ENCODE results near the gene SEMA5A. TPM values are rescaled to one million over a fixed set of nuclear protein-coding genes. Genes with fewer than 3 reads are reported as not detected.

The SEMA5A gene
- total RNA-seq, 6 experiments from 2014 or later: 3.1 to 12.6 (median 5.7) TPM

DNA sequence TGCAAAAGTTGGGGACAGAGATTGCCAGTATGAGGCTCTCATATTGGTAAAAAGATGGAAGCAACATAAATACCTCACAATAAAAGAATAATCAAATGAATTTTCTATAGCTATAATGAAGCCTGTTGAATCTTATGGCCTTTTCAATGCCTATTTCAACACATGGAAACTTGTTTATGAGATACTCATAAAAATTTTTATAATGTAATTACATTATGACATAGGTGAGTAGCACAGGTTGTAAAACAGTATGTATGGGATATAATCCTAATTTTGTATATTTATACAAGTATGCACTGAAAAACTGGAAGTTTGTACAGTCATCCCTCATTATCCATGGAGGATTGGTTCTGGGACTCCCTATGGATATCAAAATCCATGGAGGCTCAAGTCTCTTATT, 21.2 kb upstream of the SEMA5A start:
- Histone ChIP-seq H3K4me3 (no peak overlapping the region), H3K27ac (no peak overlapping the region), H3K4me1 (no peaks in the 10 kb centered on the region), H3K27me3 (no peaks in the 10 kb centered on the region), H3K36me3 (no peaks in the 10 kb centered on the region), H3K9me3 (no peaks in the 10 kb centered on the region)
- DNase-seq (no peak), ATAC-seq (no peak)
- intact Hi-C loops (cut with DNase I): no loop called here
- TF ChIP-seq, protein P1, sequence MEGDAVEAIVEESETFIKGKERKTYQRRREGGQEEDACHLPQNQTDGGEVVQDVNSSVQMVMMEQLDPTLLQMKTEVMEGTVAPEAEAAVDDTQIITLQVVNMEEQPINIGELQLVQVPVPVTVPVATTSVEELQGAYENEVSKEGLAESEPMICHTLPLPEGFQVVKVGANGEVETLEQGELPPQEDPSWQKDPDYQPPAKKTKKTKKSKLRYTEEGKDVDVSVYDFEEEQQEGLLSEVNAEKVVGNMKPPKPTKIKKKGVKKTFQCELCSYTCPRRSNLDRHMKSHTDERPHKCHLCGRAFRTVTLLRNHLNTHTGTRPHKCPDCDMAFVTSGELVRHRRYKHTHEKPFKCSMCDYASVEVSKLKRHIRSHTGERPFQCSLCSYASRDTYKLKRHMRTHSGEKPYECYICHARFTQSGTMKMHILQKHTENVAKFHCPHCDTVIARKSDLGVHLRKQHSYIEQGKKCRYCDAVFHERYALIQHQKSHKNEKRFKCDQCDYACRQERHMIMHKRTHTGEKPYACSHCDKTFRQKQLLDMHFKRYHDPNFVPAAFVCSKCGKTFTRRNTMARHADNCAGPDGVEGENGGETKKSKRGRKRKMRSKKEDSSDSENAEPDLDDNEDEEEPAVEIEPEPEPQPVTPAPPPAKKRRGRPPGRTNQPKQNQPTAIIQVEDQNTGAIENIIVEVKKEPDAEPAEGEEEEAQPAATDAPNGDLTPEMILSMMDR (IDR thresholded peaks at IDR 0.05): no peak
- no peak for TF ChIP-seq POLR2A (IDR thresholded peaks at IDR 0.05)

DNA sequence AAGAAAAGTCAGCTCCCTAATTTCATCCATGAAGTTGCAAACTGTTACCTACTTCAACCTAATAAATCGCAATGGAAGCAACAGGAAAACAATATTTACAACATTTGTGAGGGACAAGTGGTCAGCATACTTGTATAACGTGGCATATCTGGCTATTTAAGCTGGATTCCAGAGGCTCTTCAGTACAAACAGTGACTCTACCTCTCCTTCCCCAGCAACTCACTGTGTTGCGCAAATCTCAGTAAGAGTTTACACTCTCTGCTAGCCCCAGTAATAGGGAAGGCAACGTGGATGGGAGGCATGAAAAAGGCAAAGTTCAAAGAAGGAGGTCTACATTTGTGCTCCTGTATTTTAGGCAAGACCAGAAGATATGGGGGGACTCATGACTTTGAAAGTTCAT, 18.9 kb upstream of the SEMA5A start:
- WGBS (ENCODE audit: insufficient coverage, low coverage, low lambda C conversion rate, missing lambda C conversion rate): 64% methylated on average over 4 of the region's 4 CpGs
- intact Hi-C loops (cut with DNase I): no loop called here
- Histone ChIP-seq H3K9me3 (no peaks in the 10 kb centered on the region), H3K4me3 (no peak overlapping the region), H3K27ac (no peak overlapping the region), H3K36me3 (no peaks in the 10 kb centered on the region), H3K27me3 (no peaks in the 10 kb centered on the region), H3K4me1 (no peaks in the 10 kb centered on the region)
- TF ChIP-seq POLR2A (IDR thresholded peaks at IDR 0.05): no peak
- TF ChIP-seq, protein P1 (IDR thresholded peaks at IDR 0.05): no peak
- ATAC-seq (no peak), DNase-seq (no peak)

DNA sequence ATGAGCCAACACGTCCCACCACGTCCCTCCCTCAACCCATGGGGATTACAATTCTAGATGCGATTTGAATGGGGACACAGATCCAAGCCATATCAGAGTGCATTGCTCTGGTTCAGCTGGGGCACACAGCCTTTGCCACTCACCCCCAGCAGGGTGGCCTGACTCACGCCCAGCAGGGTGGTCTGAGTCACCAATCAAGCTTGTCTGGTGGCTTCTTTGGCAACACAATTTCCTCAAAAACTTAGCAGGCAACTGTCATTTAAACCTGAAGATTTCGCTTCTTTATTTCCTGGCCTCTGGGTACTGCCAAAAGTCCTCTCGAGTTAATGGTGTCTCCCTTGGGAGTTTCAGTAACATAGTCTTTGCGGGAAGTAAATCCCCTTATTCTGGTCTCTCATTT, 16.3 kb upstream of the SEMA5A start:
- DNase-seq (no peak), ATAC-seq (no peak)
- no peaks in the 10 kb centered on the region for H3K9me3 ChIP-seq
- no peaks in the 10 kb centered on the region for H3K36me3 ChIP-seq
- H3K27ac ChIP-seq: no peak overlapping the region
- peaks cover 0 to 17% (median 0%) of the 10 kb centered on the region in 4 donors for H3K4me1 ChIP-seq
- H3K4me3 ChIP-seq: no peak overlapping the region
- intact Hi-C loops (cut with DNase I): no loop called here
- no peaks in the 10 kb centered on the region for H3K27me3 ChIP-seq
- 91% methylated on average over 3 of the region's 7 CpGs for WGBS (ENCODE audit: insufficient coverage, low coverage, low lambda C conversion rate, missing lambda C conversion rate)
- TF ChIP-seq, protein P1 (IDR thresholded peaks at IDR 0.05): no peak
- TF ChIP-seq POLR2A (IDR thresholded peaks at IDR 0.05): no peak

DNA sequence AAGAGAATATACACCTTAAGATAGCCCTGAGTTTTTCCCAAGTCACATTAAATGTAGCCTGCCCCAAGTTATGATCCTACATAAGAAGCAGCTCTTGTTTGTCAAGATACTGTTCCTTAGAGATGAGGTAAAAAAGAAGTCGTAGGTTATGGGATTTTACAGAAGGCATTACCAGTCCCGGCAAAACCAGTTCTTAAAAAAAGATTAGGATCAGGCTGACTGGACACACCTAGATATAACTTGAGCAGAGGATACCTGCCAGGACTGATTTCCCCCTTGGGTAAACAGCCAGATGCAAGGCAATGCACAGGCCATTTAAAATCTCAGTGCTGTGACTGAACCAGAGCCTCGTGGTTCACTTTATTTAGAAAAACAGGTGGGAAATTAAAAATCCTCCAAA, 14.1 kb upstream of the SEMA5A start:
- ATAC-seq (no peak), DNase-seq (no peak)
- no peak for TF ChIP-seq POLR2A (IDR thresholded peaks at IDR 0.05)
- TF ChIP-seq, protein P1 (IDR thresholded peaks at IDR 0.05): no peak
- intact Hi-C loops (cut with DNase I): no loop called here
- 82% methylated on average over 3 of the region's 3 CpGs for WGBS (ENCODE audit: insufficient coverage, low coverage, low lambda C conversion rate, missing lambda C conversion rate)
- no peaks in the 10 kb centered on the region for H3K36me3 ChIP-seq
- H3K4me1 ChIP-seq: peaks cover 0 to 17% (median 0%) of the 10 kb centered on the region in 4 donors
- H3K27ac ChIP-seq: no peak overlapping the region
- no peaks in the 10 kb centered on the region for H3K27me3 ChIP-seq
- no peak overlapping the region for H3K4me3 ChIP-seq
- H3K9me3 ChIP-seq: no peaks in the 10 kb centered on the region
